ENCODE measurements around the gene OR13J1.
A peak's percentile ranks its signal among the peaks of the same experiment; 100 is the strongest.

The OR13J1 gene

GRCh38 chr9:35829764-35830096 is 40.5 kb downstream of the OR13J1 start:
- Histone ChIP-seq H3K4me1 (ENCODE audit: control insufficient read depth, insufficient read depth, low read length, unreplicated experiment) (peaks cover 19% of the 10 kb centered on the region), H3K27ac (ENCODE audit: low read depth, low read length) (no peak overlapping the region), H2AFZ (ENCODE audit: low read length, unreplicated experiment) (peak overlapping the region; percentile 97), H3K36me3 (ENCODE audit: insufficient read depth, low read length) (no peaks in the 10 kb centered on the region), H3K27me3 (ENCODE audit: insufficient read depth, low read length) (no peaks in the 10 kb centered on the region), H3K79me2 (ENCODE audit: control insufficient read depth, insufficient read depth, low read length, unreplicated experiment) (no peaks in the 10 kb centered on the region), H3K4me3 (ENCODE audit: low read depth, low read length) (peak overlapping the region; percentile 82)

GRCh38 chr9:35829084-35829763 is 41.0 kb downstream of the OR13J1 start, which contains the start of gene TMEM8B:
TSS of gene TMEM8B (plus strand) at chr9:35829228. CDS start at chr9:35829448, 220 bp downstream.
- no peaks in the 10 kb centered on the region for H3K27me3 ChIP-seq (ENCODE audit: insufficient read depth, low read length)
- H3K4me3 ChIP-seq (ENCODE audit: low read depth, low read length): peak within 1 kb of the TSS; percentile 82
- no peaks in the 10 kb centered on the region for H3K79me2 ChIP-seq (ENCODE audit: control insufficient read depth, insufficient read depth, low read length, unreplicated experiment)
- peak within 1 kb of the TSS; percentile 97 for H2AFZ ChIP-seq (ENCODE audit: low read length, unreplicated experiment)
- H3K36me3 ChIP-seq (ENCODE audit: insufficient read depth, low read length): no peaks in the 10 kb centered on the region
- H3K27ac ChIP-seq (ENCODE audit: low read depth, low read length): peak within 1 kb of the TSS; percentile 30; the same call in 1 of the 2 replicates
- H3K4me1 ChIP-seq (ENCODE audit: control insufficient read depth, insufficient read depth, low read length, unreplicated experiment): peaks cover 19% of the 10 kb centered on the region

GRCh38 chr9:35828716-35829083 is 41.5 kb downstream of the OR13J1 start, which contains the start of gene FAM221B:
TSS of gene FAM221B (minus strand) at chr9:35828732. CDS start at chr9:35826161, 2,571 bp downstream.
- Histone ChIP-seq H3K79me2 (ENCODE audit: control insufficient read depth, insufficient read depth, low read length, unreplicated experiment) (no peaks in the 10 kb centered on the region), H3K27me3 (ENCODE audit: insufficient read depth, low read length) (no peaks in the 10 kb centered on the region), H3K27ac (ENCODE audit: low read depth, low read length) (peak within 1 kb of the TSS; percentile 30; the same call in 1 of the 2 replicates), H3K4me1 (ENCODE audit: control insufficient read depth, insufficient read depth, low read length, unreplicated experiment) (peaks cover 17% of the 10 kb centered on the region), H3K36me3 (ENCODE audit: insufficient read depth, low read length) (no peaks in the 10 kb centered on the region), H2AFZ (ENCODE audit: low read length, unreplicated experiment) (peak within 1 kb of the TSS; percentile 97), H3K4me3 (ENCODE audit: low read depth, low read length) (peak within 1 kb of the TSS; percentile 82)

DNA sequence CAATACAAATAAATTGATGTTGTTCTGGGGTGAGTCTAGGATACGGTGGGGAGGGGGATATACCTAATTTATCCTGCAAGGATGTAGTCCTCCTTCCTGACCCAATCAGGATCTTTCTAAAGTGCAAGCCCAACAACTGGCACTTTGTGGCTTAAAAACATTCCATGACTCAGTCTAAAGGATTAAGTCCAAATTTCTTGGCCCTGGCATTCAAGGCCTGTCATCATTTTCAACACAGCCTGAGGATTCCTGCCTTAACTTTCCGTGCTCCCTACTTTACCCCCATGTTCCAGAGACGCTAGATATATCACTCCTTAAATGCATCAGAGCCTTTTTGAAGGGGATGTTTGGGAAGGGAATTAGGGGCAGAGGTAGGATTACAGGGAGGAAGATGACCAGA is 42.7 kb downstream of the OR13J1 start:
- Histone ChIP-seq H3K4me3 (ENCODE audit: low read depth, low read length) (no peak overlapping the region; the same call in 1 of the 2 replicates), H3K27ac (ENCODE audit: low read depth, low read length) (no peak overlapping the region), H3K79me2 (ENCODE audit: control insufficient read depth, insufficient read depth, low read length, unreplicated experiment) (no peaks in the 10 kb centered on the region), H2AFZ (ENCODE audit: low read length, unreplicated experiment) (no peak overlapping the region), H3K36me3 (ENCODE audit: insufficient read depth, low read length) (no peaks in the 10 kb centered on the region), H3K4me1 (ENCODE audit: control insufficient read depth, insufficient read depth, low read length, unreplicated experiment) (peaks cover 14% of the 10 kb centered on the region), H3K27me3 (ENCODE audit: insufficient read depth, low read length) (no peaks in the 10 kb centered on the region)

GRCh38 chr9:35826071-35826701 is 44.0 kb downstream of the OR13J1 start:
- peaks cover 14% of the 10 kb centered on the region for H3K4me1 ChIP-seq (ENCODE audit: control insufficient read depth, insufficient read depth, low read length, unreplicated experiment)
- H3K36me3 ChIP-seq (ENCODE audit: insufficient read depth, low read length): no peaks in the 10 kb centered on the region
- no peak overlapping the region for H3K27ac ChIP-seq (ENCODE audit: low read depth, low read length)
- no peaks in the 10 kb centered on the region for H3K79me2 ChIP-seq (ENCODE audit: control insufficient read depth, insufficient read depth, low read length, unreplicated experiment)
- H3K4me3 ChIP-seq (ENCODE audit: low read depth, low read length): no peak overlapping the region
- H2AFZ ChIP-seq (ENCODE audit: low read length, unreplicated experiment): peak overlapping the region; percentile 58
- no peaks in the 10 kb centered on the region for H3K27me3 ChIP-seq (ENCODE audit: insufficient read depth, low read length)

GRCh38 chr9:35822926-35823325 is 47.3 kb downstream of the OR13J1 start:
- no peak overlapping the region for H2AFZ ChIP-seq (ENCODE audit: low read length, unreplicated experiment)
- H3K79me2 ChIP-seq (ENCODE audit: control insufficient read depth, insufficient read depth, low read length, unreplicated experiment): no peaks in the 10 kb centered on the region
- no peak overlapping the region for H3K27ac ChIP-seq (ENCODE audit: low read depth, low read length)
- no peaks in the 10 kb centered on the region for H3K36me3 ChIP-seq (ENCODE audit: insufficient read depth, low read length)
- H3K4me1 ChIP-seq (ENCODE audit: control insufficient read depth, insufficient read depth, low read length, unreplicated experiment): peaks cover 8% of the 10 kb centered on the region
- no peak overlapping the region for H3K4me3 ChIP-seq (ENCODE audit: low read depth, low read length)
- no peaks in the 10 kb centered on the region for H3K27me3 ChIP-seq (ENCODE audit: insufficient read depth, low read length)

DNA sequence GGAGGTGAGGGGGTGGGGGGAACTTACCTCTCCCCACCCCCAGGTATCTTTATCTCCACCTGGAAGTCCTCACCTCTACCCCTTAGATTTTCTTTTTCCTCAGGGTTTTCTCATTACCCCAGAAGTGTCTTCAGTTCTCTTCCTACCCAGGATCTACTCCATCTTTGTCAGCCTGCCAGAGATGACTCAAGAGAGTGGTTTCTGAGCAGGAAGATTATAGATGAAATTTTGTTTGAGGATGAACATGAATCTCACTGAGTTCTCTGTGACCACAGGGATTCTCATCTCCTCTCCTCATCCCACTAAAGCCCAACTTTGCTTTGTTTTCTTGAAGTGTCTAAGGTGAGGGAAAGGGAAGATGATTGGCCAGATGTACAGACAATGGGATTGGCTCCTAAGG is 50.1 kb downstream of the OR13J1 start:
- H2AFZ ChIP-seq (ENCODE audit: low read length, unreplicated experiment): no peak overlapping the region

More for the DNA sequence above, 50.1 kb downstream of the OR13J1 start:
- H3K27me3 ChIP-seq (ENCODE audit: insufficient read depth, low read length): no peaks in the 10 kb centered on the region
- no peaks in the 10 kb centered on the region for H3K79me2 ChIP-seq (ENCODE audit: control insufficient read depth, insufficient read depth, low read length, unreplicated experiment)
- no peak overlapping the region for H3K27ac ChIP-seq (ENCODE audit: low read depth, low read length)
- no peaks in the 10 kb centered on the region for H3K36me3 ChIP-seq (ENCODE audit: insufficient read depth, low read length)
- no peaks in the 10 kb centered on the region for H3K4me1 ChIP-seq (ENCODE audit: control insufficient read depth, insufficient read depth, low read length, unreplicated experiment)
- no peak overlapping the region for H3K4me3 ChIP-seq (ENCODE audit: low read depth, low read length)
